GM18519 (cell line): ENCODE data around the gene EEF1AKMT3.

Experiments
- ATAC-seq: cut with Tn5 transposase; IDR thresholded peaks from one replicate; pipeline ENCODE4 v1.9.1; 2021; ENCODE audit warnings: mild to moderate bottlenecking, moderate library complexity; ENCODE audit not compliant: unreplicated experiment, low FRiP score

EEF1AKMT3 gene

DNA sequence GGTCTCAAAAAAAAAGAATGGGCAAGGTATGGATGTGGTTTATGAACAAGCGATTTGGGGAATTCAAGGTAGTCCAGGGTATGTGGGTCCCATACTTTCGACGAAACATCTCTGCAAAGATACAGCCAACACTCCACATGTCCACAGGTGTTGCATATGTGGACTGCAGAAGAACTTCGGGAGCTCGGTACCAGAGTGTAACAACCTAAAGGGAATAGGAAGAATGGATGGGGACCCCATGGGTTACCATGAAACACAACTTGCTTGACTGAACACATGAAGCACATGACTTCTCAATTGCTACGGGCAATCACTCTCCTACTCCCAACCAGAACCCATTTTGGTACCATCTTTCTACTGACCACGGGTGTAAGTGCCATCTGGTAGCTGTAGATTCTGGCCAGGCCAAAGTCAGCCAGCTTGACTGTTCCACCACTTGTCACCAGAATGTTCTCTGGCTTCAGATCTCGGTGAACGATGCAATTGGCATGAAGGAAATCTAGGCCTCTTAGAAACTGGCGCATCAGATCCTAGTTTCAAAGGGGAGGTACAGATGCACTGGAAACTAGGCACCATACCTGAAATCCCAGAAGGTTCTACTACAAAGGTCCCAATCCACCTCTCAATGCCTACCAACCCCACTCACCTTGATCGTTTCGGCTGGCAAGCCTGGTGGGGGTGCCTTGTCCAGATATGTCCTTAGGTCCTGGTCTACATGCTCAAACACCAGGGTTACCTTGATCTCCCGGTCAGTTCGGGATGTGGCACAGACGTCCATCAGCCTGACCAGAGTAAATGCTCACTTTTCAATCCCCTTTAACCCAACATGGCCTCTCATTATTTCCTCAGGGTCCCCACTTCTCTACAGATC, 21.6 kb upstream of the EEF1AKMT3 start:
- no peak for ATAC-seq

DNA sequence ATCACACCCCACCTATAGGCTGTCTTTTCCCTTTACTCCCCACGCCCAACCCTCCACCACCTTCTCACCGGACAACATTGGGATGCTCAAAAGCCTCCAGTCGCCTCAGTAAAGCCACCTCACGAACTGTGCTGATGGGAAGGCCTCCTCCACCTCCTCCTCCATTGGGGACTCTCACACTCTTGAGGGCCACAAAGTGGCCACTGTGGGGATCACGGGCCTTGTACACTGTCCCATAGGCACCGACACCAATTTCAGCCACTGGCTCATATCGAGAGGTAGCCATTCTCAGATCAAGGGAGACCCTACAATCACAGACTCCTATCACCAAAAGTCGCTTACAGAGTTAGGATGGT, 21.0 kb upstream of the EEF1AKMT3 start:
- ATAC-seq: no peak

DNA sequence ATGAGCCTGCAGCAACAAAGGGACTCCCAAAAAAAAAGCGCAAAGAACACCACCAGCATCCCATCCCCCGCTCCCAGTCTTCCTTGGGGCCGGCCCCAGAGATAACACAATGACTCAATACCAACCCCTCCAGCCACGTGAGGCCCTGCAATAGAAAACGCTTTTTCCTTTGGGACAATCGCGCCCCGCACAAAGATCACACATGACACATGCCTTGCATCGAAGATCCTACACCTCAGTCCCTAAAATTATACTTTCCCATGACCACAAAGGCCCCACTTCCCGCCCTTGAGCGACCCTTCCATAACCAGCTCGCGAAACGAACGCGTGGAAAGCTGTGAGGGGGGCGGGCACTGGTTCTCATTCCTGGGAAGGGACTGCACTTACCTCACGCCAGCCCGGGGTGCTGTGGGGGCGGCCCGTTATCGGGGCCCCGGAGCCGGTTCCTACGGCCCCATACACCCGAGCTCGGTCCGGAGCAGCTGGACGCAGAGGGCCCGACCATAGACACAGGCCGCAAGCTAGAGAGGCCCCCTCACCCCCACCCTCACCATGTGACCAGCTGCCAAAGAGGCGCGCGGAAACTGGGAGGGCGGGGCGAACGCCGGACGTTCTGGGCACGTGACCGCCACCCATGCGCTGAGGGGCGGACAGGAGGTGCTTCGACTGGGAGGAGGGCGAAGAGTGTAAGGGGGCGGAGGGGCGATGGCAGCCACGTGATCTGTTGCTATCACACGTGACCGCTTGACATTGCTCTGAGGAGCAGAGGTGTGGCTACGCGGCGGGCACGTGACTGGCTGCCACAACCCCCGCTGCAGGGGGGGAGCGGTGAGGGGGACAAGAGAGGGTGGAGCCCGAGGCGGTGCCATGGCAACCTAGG, 20.4 kb upstream of the EEF1AKMT3 start, which contains the start of gene CDK4:
Gene CDK4, minus strand, starts transcription at position 523 of the 880 bp plus-strand sequence. CDS start 593 bp downstream, outside the sequence.
- peak; percentile 62 for ATAC-seq

DNA sequence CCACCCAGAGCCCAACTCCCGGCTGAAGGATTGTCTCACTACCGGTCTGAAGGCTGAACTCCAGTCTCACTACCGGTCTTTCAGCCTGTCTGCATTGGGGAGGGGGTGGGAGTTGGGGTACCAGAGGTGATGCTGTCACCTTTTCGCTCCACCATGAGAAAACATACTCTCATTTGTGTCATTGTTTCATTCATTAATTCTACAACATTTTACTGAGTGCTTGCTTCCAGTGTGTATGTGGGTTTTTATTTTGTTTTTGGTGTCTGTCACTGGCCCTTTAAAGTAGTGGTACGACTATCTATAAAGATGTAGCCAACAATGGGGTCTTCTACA, 19.8 kb upstream of the EEF1AKMT3 start:
- no peak for ATAC-seq

DNA sequence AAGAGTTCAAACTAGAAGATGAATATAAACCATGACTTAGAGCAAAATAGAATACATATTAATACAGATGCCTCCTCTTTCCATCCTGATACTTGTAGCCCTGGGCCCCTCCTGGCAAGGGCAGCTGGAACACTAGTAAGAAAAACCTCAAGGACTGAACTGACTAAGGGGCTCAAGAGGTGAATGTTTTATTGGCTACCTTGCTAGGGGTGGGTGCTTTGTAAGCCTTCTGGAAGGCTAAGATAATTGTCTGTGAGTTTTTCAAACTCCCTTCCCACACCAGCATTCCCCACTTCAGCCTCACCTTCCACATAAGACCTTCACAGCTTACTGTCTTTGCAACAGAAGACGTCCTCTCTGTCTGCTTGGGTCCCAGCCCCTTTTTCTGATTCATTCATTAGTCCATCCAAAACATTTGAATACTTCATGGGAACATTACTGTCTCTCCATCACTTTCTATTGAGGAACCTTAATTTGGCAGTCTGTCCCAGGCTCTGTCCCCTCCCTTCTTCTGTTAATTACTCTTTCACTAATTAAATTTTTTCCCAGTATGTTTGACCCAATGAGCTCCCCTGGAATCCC, 18.6 kb upstream of the EEF1AKMT3 start:
- no peak for ATAC-seq

DNA sequence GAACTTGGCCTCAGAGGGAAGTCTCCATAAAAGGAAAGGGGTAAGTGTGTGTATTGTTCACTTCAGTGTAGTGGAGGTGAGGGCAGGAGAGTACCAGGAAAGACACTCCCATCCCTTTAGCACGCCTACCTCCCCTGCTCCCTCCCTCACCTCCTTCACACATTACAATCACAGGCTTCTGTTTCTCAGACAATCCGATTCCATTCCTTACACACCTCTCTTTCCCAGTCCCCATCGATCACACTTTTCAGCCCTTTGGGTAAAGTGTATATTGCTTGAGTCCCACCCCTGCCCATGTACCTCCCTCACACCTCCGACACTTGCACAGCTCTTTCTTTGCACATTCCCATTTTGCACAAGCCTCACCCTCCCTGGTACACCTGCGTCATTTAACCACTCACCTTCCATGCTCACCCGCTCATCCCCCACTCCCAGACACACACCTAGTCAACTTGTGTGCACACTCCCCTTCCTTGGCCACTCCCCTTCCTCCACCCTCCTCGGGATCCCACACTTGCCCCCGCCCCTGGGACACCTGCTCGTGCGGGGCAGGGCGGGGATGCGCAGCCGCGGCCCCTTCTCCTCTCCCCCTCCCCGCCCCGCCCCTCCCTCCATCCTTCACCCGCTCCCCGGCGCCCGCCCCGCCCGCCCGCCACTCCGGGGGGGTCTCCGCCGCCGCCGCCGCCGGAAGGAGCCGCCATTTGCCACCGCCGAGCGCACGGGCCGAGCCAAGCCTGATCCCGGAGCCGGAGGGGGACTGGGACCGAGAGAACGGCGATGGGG, 17.8 kb upstream of the EEF1AKMT3 start, which contains the start of gene MARCHF9:
Gene MARCHF9, plus strand, starts transcription at position 693 of the 783 bp plus-strand sequence. CDS start 426 bp downstream, outside the sequence.
- peak; percentile 31 for ATAC-seq

DNA sequence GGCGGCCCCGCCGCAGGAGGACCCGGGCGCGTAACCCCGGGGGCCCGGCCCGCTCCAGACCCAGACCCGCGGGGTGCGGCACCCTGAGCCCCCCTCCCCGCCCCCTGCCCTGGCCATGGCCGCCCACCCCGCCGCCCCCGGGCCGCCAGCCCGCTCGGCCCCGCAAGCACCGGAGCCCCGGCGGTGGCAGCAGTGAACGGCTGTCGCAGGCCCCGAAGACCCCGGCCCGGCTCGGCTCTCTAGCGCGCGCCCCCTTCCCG, 17.3 kb upstream of the EEF1AKMT3 start:
- no peak for ATAC-seq

DNA sequence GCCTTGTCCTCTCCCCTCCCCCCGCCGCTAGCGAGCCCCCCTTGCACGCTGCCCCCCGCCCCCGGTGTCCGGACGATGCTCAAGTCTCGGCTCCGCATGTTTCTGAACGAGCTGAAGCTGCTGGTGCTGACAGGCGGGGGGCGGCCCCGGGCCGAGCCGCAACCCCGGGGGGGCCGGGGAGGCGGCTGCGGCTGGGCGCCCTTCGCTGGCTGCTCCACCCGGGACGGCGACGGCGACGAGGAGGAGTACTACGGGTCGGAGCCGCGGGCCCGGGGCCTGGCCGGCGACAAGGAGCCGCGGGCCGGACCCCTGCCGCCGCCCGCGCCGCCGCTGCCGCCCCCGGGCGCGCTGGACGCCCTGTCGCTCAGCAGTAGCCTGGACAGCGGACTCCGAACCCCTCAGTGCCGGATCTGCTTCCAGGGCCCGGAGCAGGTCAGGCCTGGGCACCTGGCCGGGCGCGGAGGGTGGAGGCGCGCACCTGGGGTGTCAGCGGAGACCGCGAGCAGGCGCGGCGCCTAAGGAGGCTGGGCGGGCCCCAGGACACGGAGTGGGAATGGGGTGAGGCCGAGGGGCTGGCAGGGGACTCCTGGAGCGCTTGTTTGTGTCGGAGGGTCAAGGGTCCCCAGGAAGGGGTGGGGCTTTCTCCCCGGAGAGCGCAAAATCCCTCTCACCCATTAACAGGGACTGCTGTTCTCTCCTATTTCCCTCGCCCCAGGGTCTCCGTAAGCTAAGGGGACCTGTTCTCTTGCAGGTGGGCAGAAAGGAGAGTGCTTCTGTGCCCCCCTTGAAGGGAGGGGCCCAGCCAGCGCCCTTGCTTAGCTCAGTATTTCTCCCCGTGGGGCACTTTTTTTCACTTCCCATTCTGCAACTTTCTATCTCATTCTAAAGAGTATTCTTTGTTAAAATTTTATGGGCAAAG, 16.7 kb upstream of the EEF1AKMT3 start:
- no peak for ATAC-seq

DNA sequence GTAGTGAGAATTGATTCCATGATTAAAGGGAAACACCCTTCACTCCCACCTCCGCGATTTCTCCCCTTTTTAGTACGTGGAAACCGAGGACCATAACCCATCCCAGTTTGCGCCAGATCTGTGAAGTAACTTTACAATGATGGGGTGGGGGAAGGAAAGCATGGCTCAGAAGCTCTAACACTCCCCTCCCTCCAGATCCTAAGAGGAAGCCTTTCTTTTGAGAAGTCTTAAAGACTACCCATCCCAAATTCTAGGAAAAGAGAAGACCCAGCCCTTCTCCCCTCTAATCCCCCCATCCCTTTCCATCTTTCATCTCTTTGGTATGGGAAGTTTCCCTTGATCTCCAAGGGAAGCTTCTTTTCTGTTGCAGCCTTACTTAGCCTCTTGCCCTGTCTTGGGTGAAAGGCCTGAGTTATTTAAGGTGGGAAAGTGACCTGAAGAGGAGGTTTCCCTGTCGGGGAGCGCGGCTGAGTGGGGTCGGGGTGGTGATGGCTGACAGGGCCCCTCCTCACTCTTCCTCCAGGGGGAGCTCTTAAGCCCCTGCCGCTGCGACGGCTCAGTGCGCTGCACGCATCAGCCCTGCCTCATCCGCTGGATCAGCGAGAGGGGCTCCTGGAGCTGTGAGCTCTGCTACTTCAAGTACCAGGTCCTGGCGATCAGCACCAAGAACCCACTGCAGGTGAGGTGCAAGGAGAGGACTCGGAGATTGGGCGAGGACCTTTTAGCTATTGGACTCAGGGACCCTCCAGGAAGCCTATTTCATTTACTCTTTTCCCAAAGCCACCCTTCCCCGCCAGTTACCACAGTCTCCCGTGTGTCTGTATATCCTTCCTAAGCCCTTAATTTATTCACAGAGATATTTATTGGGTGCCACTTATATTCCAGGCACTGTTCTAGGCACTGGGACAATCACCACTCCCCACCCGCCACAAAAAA, 15.7 kb upstream of the EEF1AKMT3 start:
- no peak for ATAC-seq

DNA sequence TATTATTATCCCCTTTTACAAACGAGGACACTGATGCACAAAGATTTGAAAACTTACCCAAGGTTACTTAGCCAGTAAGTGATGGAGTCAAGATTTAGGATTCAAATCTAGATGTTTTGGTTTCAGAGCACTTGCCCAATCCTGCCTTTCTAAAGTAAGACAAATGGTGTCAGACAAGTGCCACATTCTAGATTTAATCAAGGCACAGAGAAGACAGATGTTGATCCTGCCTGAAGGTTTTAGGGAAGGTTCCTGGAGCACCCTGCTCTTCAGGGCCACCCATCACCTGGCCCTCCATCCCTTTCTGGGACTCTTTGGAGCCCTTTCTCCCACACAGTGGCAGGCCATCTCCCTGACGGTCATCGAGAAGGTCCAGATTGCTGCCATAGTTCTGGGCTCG, 14.6 kb upstream of the EEF1AKMT3 start:
- no peak for ATAC-seq

DNA sequence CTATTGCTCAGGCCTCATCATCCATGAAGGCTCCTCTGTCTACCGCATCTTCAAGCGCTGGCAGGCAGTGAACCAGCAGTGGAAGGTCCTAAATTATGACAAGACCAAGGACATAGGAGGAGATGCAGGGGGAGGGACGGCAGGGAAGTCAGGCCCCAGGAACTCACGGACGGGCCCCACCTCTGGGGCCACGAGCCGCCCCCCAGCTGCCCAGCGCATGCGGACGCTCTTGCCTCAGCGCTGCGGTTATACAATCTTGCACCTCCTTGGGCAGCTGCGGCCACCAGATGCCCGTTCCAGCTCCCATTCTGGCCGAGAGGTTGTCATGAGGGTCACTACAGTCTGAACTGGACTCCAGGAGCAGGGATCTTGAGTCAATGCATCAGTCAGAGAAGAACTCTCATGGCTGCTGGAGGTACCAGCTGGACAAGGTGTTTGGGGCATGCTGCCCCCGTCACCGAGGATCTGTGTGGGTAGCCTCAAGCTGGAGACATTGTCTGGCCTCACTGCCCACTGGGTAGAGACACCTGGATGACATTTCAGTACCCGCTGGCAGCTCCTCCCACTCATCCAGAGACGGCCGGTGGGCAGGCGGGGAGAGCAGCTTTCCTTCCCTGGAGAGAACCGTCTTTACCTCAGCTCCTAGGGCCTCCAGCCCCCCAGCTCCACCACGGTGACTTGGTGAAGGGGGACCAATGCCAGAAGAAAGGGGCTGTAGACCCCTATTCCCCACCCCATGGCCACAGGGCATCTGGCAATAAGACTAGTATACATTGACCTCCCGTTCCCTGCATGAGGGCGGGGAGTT, 13.7 kb upstream of the EEF1AKMT3 start:
- no peak for ATAC-seq

DNA sequence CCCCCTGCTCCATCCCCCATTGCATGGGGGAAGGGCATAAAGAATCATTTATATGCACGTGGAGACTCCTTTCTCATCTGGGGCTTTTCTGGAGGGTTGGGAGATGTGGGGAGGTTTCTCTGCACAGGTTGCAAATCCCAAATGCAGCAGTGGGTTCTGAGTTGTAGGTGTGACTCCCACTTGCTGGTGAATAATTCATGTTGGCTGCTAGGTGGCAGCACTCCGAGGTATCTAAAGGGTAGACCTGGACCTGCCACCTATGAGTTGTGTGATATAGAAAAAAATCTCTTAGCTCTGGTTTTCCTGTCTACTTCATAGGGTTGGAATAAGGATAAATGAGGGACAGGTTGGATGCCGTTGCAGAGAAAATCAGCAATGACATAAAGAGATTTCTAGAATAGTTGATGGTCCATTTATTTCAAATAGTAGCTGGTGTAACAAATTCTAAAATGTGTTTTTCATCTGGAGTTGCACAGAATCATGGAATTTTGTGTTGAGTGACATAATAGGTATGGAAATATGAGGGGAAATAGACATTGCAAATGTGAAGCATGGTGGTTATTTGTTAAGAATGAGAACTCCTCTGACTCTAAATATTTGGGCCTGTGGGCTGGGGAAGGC, 12.9 kb upstream of the EEF1AKMT3 start:
- peak; percentile 30 for ATAC-seq

DNA sequence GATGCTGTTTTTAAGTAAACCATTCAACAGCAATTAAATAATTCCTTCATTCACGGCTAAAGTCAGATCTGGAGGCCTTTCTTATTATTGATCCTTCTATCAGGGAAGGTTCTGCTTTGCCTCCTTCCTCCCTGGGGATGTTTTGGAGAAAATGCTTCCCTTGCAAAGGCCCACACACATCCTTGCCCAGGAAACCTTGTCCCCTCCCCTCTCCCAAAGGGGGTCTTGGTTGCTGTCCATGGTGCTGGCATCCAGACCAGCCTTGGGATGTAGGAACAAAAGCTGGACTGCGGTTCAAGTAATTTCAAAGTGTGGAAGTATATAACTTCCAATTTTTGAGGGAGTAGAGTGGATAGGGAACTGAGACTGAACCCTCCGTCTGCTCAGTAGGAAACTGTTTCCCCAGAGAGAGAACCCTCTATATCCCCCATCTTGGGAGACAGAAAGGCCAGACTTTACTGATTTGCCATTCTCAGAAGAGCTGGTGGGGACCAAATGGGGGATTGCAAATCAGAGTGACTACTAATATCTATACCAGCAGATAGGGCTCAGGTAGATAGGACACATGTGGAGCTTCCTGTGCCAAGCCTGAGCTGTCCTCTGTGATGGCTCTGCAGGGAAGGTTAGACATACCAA, 11.9 kb upstream of the EEF1AKMT3 start:
- ATAC-seq: no peak

DNA sequence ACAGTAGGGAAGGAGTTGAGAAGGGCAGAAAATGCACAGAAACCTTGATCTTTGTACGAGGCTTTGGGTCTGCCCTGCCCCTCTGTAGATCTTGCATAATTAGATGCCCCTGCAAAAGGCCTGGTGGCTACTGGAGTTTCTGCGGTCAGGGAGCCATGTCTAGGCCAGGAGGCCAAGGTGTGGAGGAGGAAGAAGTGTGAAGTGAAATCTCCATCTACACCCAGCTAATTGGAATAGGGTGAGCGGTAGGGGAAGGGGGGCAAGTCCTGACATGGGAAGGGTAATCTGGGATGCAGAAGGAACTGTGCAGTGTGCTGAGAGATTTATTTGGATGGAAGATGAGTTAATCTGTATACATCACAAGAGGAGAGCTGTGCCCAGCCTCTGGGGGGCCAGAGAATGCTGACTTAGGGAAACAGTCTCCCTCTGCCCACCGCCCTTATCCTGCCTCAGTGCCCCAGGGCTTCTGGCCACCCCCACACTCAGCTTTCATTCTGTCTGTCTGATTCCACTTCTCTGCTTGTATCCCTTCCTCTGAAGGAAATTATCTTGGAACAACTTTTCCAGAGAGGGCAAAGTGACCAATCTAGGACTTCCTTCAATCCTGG, 10.9 kb upstream of the EEF1AKMT3 start:
- ATAC-seq: no peak

DNA sequence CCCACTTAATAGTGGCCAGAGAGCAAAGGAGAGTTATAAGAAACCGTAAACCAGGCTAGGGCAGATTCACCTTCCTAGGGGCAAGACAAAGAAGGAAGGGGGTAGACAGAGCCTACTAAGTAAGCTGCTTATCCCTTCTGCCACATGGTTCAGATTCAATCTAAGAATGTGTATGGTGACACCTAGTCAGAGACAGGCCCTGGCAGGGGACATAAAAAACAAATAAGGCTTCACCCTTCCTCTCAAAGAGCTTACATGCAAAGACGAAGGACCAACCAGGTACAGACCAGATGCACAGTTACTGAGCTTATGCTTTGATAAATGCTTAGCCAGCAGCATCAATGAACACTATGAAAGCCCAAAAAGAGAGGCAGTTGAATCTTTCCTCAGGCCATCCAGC, 10.0 kb upstream of the EEF1AKMT3 start:
- no peak for ATAC-seq

DNA sequence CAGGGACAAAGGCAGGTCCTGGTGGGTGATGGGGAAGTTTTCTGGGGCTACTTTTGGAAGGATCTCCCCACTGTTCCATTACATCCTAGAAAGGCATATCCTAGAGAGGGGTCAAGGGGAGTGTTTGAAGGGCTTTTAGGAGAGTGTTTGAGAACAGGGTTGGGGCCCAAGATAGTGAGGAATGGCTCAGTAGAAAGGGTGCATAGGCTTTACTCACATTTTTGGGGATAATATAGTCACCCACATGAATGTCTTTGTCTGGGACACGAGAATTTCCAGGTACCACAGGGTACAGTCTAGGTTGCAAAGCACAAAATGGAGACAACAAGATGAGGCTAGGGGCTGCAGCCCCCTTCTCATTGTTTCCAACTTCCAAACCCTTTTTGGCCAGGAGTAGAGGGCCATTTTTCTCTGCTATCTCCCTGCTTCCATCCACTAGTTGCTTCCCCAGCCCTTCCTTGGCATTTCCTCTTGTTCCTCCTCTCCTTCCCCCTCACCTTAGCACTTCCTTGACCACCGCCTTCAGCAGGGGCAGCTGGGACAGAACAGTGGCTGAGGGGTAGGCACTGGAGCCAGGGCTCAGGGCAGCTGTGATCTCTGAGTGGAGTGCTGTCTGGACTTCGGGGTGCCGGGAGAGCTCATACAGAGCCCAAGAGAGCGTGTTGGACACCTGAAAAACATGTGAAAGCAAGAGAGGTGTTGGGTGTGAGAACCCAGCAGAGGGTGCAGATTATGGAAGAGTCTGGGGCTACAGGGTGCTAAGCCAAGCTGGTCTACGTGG, 8.3 kb upstream of the EEF1AKMT3 start:
- no peak for ATAC-seq
